ENCODE data around the gene FRZB.

Gene FRZB

GRCh38 chr2:182870227-182870626 lies 3.8 kb upstream of the FRZB start:
- peak; percentile 41 for DNase-seq (ENCODE audit: low read depth)
- H3K4me3 ChIP-seq (ENCODE audit: low read length) = no peak overlapping the region
- TF ChIP-seq CTCF (IDR thresholded peaks at IDR 0.05; ENCODE audit: insufficient read depth, low read depth, low read length, missing control alignments) = peak; percentile 25

GRCh38 chr2:182868054-182868796 lies 1.8 kb upstream of the FRZB start:
- no peak for DNase-seq (ENCODE audit: low read depth)
- no peak for TF ChIP-seq CTCF (IDR thresholded peaks at IDR 0.05; ENCODE audit: insufficient read depth, low read depth, low read length, missing control alignments)
- no peak overlapping the region for H3K4me3 ChIP-seq (ENCODE audit: low read length)

GRCh38 chr2:182867426-182868053 lies 1.1 kb upstream of the FRZB start:
- no peak for TF ChIP-seq CTCF (IDR thresholded peaks at IDR 0.05; ENCODE audit: insufficient read depth, low read depth, low read length, missing control alignments)
- DNase-seq (ENCODE audit: low read depth) = no peak
- peak overlapping the region; percentile 35 for H3K4me3 ChIP-seq (ENCODE audit: low read length)

GRCh38 chr2:182866095-182866460 lies 359 bp downstream of the FRZB start:
- no peak for TF ChIP-seq CTCF (IDR thresholded peaks at IDR 0.05; ENCODE audit: insufficient read depth, low read depth, low read length, missing control alignments)
- DNase-seq (ENCODE audit: low read depth) = no peak
- no peak overlapping the region for H3K4me3 ChIP-seq (ENCODE audit: low read length)

GRCh38 chr2:182864949-182865570 lies 1.4 kb downstream of the FRZB start:
- no peak overlapping the region for H3K4me3 ChIP-seq (ENCODE audit: low read length)
- no peak for TF ChIP-seq CTCF (IDR thresholded peaks at IDR 0.05; ENCODE audit: insufficient read depth, low read depth, low read length, missing control alignments)
- DNase-seq (ENCODE audit: low read depth) = no peak

GRCh38 chr2:182863642-182864041 lies 2.8 kb downstream of the FRZB start:
- H3K4me3 ChIP-seq (ENCODE audit: low read length) = no peak overlapping the region
- TF ChIP-seq CTCF (IDR thresholded peaks at IDR 0.05; ENCODE audit: insufficient read depth, low read depth, low read length, missing control alignments) = no peak
- DNase-seq (ENCODE audit: low read depth) = no peak

Measured in epithelial cell of esophagus (primary cell).